Prostate gland (tissue), 2 donors: ENCODE measurements around the gene CTIF. TPM values are rescaled to one million over a fixed set of nuclear protein-coding genes. Genes with fewer than 3 reads are reported as not detected.

Experiments
- DNase-seq: peaks from one replicate; pipeline ENCODE4 v3.0.0-alpha.2; 2019; ENCODE audit warnings: low spot score
- H3K27ac ChIP-seq, 2 donors: fragments of 200-600 bp; sonication (generic); 2 replicates each; pipeline ENCODE4 v1.5.1; 2017 to 2019
- H3K27me3 ChIP-seq: fragments of 200-600 bp; sonication (generic); replicated peaks from 2 replicates; pipeline ENCODE4 v1.5.1; 2019; ENCODE audit not compliant: insufficient read depth
- H3K36me3 ChIP-seq, 2 donors: fragments of 200-600 bp; sonication (generic); 1 replicate in 1 of 2; 2 replicates in 1 of 2; pipeline versions ENCODE4 v1.5.1 to v1.8.1; 2017 to 2019
- H3K4me1 ChIP-seq: fragments of 200-600 bp; sonication (generic); replicated peaks from 2 replicates; pipeline ENCODE4 v1.5.1; 2019
- H3K4me3 ChIP-seq, 2 donors: fragments of 200-600 bp; sonication (generic); 2 replicates each; pipeline ENCODE4 v1.5.1; 2017 to 2019
- H3K9me3 ChIP-seq: fragments of 200-600 bp; sonication (generic); 2 replicates; pipeline ENCODE4 v1.5.1; 2017
- POLR2A ChIP-seq: fragments of 450-650 bp; IDR thresholded peaks from one replicate; pipeline ENCODE4 v1.6.1; 2016; ENCODE audit warnings: antibody characterized with exemption, mild to moderate bottlenecking
- POLR2AphosphoS5 ChIP-seq: sonication (generic); formaldehyde crosslinking; IDR thresholded peaks from one replicate; pipeline ENCODE4 v1.6.1; 2017; ENCODE audit warnings: antibody characterized with exemption
- WGBS: methylation state at CpG from one replicate; pipeline ENCODE4 v1.1.5; 2018; 5-methylcytosine and 5-hydroxymethylcytosine counted together
- intact Hi-C: fragments of 100-400 bp; cut with DNase I; formaldehyde crosslinking; loops from one replicate; pipeline ENCODE4 v1.14.2; 2022
- total RNA-seq, 2 donors: library from RNA; depleted of rRNA; stranded (reverse); fragments of >200 nt; gene quantifications; one replicate each; pipeline ENCODE4 v1.1.0, GENCODE V29; 2016
- TF ChIP-seq, protein P1 (sequence below), 4 experiments: fragments of 200-600 bp in 2 of 4; fragments of 450-650 bp in 2 of 4; sonication (generic) in 2 of 4; IDR thresholded peaks; 1 replicate in 3 of 4; 2 replicates in 1 of 4; pipeline ENCODE4 v1.5.1; 2016 to 2019; ENCODE audit warnings: antibody characterized with exemption in 4 of 4, mild to moderate bottlenecking in 2 of 4, moderate library complexity in 2 of 4

Gene CTIF
- total RNA-seq, 2 donors from 2014 or later = 8.1 to 57.9 TPM

DNA sequence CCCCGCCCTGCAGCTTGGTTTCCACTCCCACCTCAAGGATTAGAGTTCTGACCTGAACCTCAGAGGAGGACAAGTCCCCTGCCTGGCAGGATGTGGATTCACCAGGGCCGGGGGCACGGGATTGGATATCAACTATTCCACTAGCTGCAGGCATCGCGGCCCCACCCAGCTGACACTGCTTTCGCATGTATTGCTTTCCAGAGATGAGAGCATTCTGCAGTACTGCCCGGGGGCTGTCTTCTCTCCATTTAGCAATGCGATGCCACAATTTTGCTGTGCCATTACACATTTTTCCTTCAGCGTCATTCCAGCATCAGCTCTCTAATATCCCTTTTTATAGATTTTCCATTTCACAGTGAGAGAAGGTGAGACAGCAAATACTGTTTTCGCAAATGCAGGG, 42.0 kb downstream of the CTIF start:
- H3K4me1 ChIP-seq = no peaks in the 10 kb centered on the region
- H3K36me3 ChIP-seq = no peaks in the 10 kb centered on the region
- no peak overlapping the region for H3K4me3 ChIP-seq
- no peak for DNase-seq
- no peaks in the 10 kb centered on the region for H3K9me3 ChIP-seq
- intact Hi-C loops = no loop called here
- TF ChIP-seq, protein P1, sequence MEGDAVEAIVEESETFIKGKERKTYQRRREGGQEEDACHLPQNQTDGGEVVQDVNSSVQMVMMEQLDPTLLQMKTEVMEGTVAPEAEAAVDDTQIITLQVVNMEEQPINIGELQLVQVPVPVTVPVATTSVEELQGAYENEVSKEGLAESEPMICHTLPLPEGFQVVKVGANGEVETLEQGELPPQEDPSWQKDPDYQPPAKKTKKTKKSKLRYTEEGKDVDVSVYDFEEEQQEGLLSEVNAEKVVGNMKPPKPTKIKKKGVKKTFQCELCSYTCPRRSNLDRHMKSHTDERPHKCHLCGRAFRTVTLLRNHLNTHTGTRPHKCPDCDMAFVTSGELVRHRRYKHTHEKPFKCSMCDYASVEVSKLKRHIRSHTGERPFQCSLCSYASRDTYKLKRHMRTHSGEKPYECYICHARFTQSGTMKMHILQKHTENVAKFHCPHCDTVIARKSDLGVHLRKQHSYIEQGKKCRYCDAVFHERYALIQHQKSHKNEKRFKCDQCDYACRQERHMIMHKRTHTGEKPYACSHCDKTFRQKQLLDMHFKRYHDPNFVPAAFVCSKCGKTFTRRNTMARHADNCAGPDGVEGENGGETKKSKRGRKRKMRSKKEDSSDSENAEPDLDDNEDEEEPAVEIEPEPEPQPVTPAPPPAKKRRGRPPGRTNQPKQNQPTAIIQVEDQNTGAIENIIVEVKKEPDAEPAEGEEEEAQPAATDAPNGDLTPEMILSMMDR (IDR thresholded peaks at IDR 0.05) = no peak
- TF ChIP-seq POLR2A (no peak), POLR2AphosphoS5 (no peak)
- no peak overlapping the region for H3K27ac ChIP-seq
- 91% methylated on average over 10 of the region's 10 CpGs for WGBS
- no peaks in the 10 kb centered on the region for H3K27me3 ChIP-seq

DNA sequence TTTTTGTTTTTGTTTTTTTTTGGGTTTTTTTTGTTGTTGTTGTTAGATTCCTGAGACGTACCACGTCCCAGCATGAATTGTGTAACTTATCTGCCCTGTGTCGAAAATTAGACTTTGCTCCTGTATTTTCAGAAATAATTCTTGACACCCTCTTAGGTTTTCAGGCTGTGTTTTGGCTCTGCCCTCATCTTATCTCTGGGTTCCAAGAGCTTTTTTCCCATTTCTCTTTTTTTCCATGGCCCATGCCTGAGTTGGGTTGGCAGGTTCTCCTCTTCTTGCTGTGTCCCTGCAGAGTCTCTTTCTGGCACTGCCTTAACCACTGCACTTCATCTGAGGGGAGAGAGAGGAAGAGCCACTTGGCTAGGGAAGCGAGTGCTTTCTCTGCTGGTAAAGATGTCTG, 42.4 kb downstream of the CTIF start:
- intact Hi-C loops = no loop called here
- Histone ChIP-seq H3K9me3 (no peaks in the 10 kb centered on the region), H3K36me3 (no peaks in the 10 kb centered on the region), H3K27me3 (no peaks in the 10 kb centered on the region), H3K4me1 (no peaks in the 10 kb centered on the region), H3K27ac (no peak overlapping the region), H3K4me3 (no peak overlapping the region)
- 78% methylated on average over 4 of the region's 4 CpGs for WGBS
- DNase-seq = no peak
- TF ChIP-seq POLR2AphosphoS5 = no peak
- no peak for TF ChIP-seq POLR2A
- TF ChIP-seq, protein P1 (IDR thresholded peaks at IDR 0.05) = no peak

DNA sequence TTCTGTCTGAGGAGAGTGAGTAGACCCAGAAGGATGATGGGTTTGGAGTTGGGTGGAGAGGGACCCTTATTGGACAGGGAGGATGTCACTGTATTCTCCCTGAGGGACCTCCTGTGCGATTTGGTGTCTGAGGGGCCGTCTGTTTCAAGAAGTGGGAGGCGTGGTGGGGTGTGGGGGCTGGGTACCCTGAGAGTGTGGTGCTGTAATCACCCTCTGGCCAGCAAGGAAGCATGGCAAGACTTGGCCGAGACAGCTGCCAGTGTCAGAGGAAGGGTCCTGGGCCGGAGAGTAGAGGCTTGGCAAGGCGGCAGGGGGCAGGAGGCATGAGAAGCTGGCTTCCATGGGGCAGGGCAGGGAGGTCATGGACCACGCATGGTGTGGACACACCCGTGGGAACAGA, 43.1 kb downstream of the CTIF start:
- 89% methylated on average over 8 of the region's 8 CpGs for WGBS
- intact Hi-C loops = no loop called here
- H3K9me3 ChIP-seq = no peaks in the 10 kb centered on the region
- no peak overlapping the region for H3K27ac ChIP-seq
- H3K36me3 ChIP-seq = no peaks in the 10 kb centered on the region
- no peak for DNase-seq
- H3K4me1 ChIP-seq = no peaks in the 10 kb centered on the region
- no peak overlapping the region for H3K4me3 ChIP-seq
- no peaks in the 10 kb centered on the region for H3K27me3 ChIP-seq
- TF ChIP-seq POLR2AphosphoS5 = no peak
- TF ChIP-seq POLR2A = no peak
- TF ChIP-seq, protein P1 (IDR thresholded peaks at IDR 0.05) = no peak

DNA sequence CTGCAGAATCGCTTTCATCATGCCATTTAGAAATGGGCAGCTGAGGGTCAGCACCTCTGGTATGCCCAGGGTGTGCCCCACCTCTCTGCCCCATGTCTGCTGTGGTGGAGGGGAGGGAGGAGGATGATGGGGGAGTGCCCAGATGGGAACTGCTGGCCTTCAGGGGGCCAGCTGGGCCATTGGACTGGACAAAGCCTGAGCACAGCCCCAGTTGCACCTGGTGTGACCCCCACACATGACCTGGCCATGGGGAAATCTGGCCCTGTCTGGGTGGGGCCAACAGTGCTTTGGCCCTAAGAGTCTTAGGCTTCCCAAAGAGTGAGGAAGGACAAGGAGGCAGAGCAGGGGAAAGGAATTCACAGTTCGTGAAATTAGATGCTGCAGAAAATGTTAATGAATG, 44.1 kb downstream of the CTIF start:
- no peaks in the 10 kb centered on the region for H3K36me3 ChIP-seq
- no peak for DNase-seq
- H3K27ac ChIP-seq = no peak overlapping the region
- H3K4me3 ChIP-seq = no peak overlapping the region
- H3K4me1 ChIP-seq = no peaks in the 10 kb centered on the region
- no peaks in the 10 kb centered on the region for H3K9me3 ChIP-seq
- H3K27me3 ChIP-seq = no peaks in the 10 kb centered on the region
- TF ChIP-seq POLR2A (no peak), POLR2AphosphoS5 (no peak)
- TF ChIP-seq, protein P1 (IDR thresholded peaks at IDR 0.05) = no peak
- WGBS = 100% methylated on average over 2 of the region's 2 CpGs
- intact Hi-C loops = no loop called here

DNA sequence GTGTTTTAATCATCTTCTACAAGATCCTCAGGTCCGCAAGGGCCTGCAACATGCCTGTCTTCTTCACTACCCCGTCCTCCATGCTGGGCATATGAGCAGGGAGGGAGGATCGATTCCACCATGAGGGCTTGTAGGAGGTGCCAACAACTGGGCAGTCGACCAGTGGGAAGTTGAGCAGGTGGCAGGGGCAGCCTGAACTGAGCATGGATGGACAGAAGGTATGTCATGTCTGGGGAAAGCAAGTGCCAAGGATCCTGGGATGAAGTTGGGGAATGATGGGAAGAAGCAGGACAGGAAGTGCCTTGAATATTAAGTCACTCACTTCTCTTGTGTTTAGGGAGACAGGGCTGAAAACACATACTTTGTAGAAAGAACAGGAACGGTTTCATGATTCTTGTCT, 44.7 kb downstream of the CTIF start:
- WGBS = 85% methylated on average over 5 of the region's 5 CpGs
- Histone ChIP-seq H3K27me3 (no peaks in the 10 kb centered on the region), H3K9me3 (no peaks in the 10 kb centered on the region), H3K4me3 (no peak overlapping the region), H3K27ac (no peak overlapping the region), H3K36me3 (no peaks in the 10 kb centered on the region), H3K4me1 (no peaks in the 10 kb centered on the region)
- TF ChIP-seq, protein P1 (IDR thresholded peaks at IDR 0.05) = no peak
- no peak for TF ChIP-seq POLR2AphosphoS5
- TF ChIP-seq POLR2A = no peak
- DNase-seq = no peak
- intact Hi-C loops = no loop called here
